A549 (cell line): ENCODE measurements around the gene RABGAP1. TPM values are rescaled to one million over a fixed set of nuclear protein-coding genes. Genes with fewer than 3 reads are reported as not detected.

Experiments used
- ATAC-seq, 2 experiments: fragments of 200-7000 bp in 1 of 2; fragments of >200 bp in 1 of 2; cut with Nextera tagmentation in 1 of 2; cut with Tn5 transposase in 1 of 2; 3 replicates each; pipeline versions ENCODE4 v1.8.0 to v1.9.1; 2018 to 2020; ENCODE audit warnings: mild to moderate bottlenecking in 1 of 2, moderate library complexity in 1 of 2
- CTCF ChIA-PET: fragments of 300-600 bp; sonication (Branson Sonifier 250); formaldehyde crosslinking; extraction: SDS; loops from one replicate; lab custom pipeline; 2021; ENCODE audit warnings: antibody characterized with exemption, inconsistent platforms; lab: Yijun Ruan, JAX
- POLR2A ChIA-PET: fragments of 350-600 bp; formaldehyde crosslinking; extraction: SDS; loops from one replicate; lab custom pipeline; 2021; ENCODE audit warnings: antibody characterized with exemption, inconsistent platforms; lab: Yijun Ruan, JAX
- DNase-seq, 2 experiments: peaks; one replicate each; pipeline versions ENCODE4 v3.0.0 to v3.0.0-alpha.2; 2011 to 2016; ENCODE audit warnings: low read depth in 1 of 2, low spot score in 1 of 2
- FAIRE-seq: peaks from 2 replicates; lab custom pipeline; 2011; peaks lifted over from hg19 to GRCh38; lab: Jason Lieb, UNC
- H3K27ac ChIP-seq, 2 experiments: fragments of >200 bp; sonication (Bioruptor Twin); formaldehyde crosslinking; 3 replicates each; pipeline ENCODE4 v1.5.1; 2016 to 2017
- H3K4me1 ChIP-seq: fragments of >200 bp; sonication (Bioruptor Twin); formaldehyde crosslinking; 3 replicates; pipeline ENCODE4 v1.6.1; 2016
- H3K4me2 ChIP-seq: fragments of >200 bp; sonication (Bioruptor Twin); formaldehyde crosslinking; 3 replicates; pipeline ENCODE4 v1.6.1; 2016
- H3K4me3 ChIP-seq: fragments of >200 bp; sonication (Bioruptor Twin); formaldehyde crosslinking; 3 replicates; pipeline ENCODE4 v1.5.1; 2016
- H3K9me3 ChIP-seq: fragments of >200 bp; sonication (Bioruptor Twin); formaldehyde crosslinking; 3 replicates; pipeline ENCODE4 v1.6.1; 2016
- EHMT2 ChIP-seq: fragments of 200-600 bp; sonication (generic); IDR thresholded peaks from 2 replicates; pipeline ENCODE4 v1.6.1; 2016; ENCODE audit warnings: antibody characterized with exemption, low read depth, mild to moderate bottlenecking, moderate library complexity
- FOXS1 ChIP-seq: fragments of 250-450 bp; sonication (Bioruptor Pico); IDR thresholded peaks from 2 replicates; pipeline ENCODE4 v1.5.0; 2020; ENCODE audit warnings: mild to moderate bottlenecking, moderate library complexity
- GATA3 ChIP-seq: IDR thresholded peaks from 2 replicates; pipeline ENCODE4 v1.6.1; 2012; ENCODE audit warnings: borderline replicate concordance
- HDAC2 ChIP-seq: fragments of 200-600 bp; sonication (generic); IDR thresholded peaks from 2 replicates; pipeline ENCODE4 v1.6.1; 2016
- HES2 ChIP-seq: fragments of >200 bp; sonication (Bioruptor Twin); formaldehyde crosslinking; IDR thresholded peaks from 2 replicates; pipeline ENCODE4 v1.6.1; 2016
- HEYL ChIP-seq: fragments of 250-450 bp; sonication (Bioruptor Pico); IDR thresholded peaks from 2 replicates; pipeline ENCODE4 v1.8.0; 2021; ENCODE audit warnings: mild to moderate bottlenecking, moderate library complexity
- HOXA7 ChIP-seq: fragments of 250-450 bp; sonication (Bioruptor Pico); IDR thresholded peaks from 2 replicates; pipeline ENCODE4 v1.5.0; 2020; ENCODE audit warnings: mild to moderate bottlenecking, moderate library complexity
- HOXB5 ChIP-seq: fragments of 250-450 bp; sonication (Bioruptor Pico); IDR thresholded peaks from 2 replicates; pipeline ENCODE4 v1.5.0; 2020; ENCODE audit warnings: mild to moderate bottlenecking, moderate library complexity
- KDM1A ChIP-seq: fragments of 200-600 bp; sonication (generic); IDR thresholded peaks from 2 replicates; pipeline ENCODE4 v1.6.1; 2016; ENCODE audit warnings: low read depth, mild to moderate bottlenecking
- MAX ChIP-seq: IDR thresholded peaks from 2 replicates; pipeline ENCODE4 v1.6.1; 2012
- NR3C1 ChIP-seq: fragments of >200 bp; sonication (Bioruptor Twin); formaldehyde crosslinking; IDR thresholded peaks from 3 replicates; pipeline ENCODE4 v1.6.1; 2017
- RAD21 ChIP-seq, 2 experiments: fragments of >200 bp in 1 of 2; sonication (Bioruptor Twin) in 1 of 2; formaldehyde crosslinking in 1 of 2; IDR thresholded peaks in 1 of 2; conservative IDR thresholded peaks in 1 of 2; 2 replicates in 1 of 2; 3 replicates in 1 of 2; pipeline ENCODE4 v1.6.1; 2012 to 2018; ENCODE audit warnings: inconsistent platforms in 1 of 2
- RARB ChIP-seq: fragments of 250-450 bp; sonication (Bioruptor Pico); IDR thresholded peaks from 2 replicates; pipeline ENCODE4 v1.8.0; 2021; ENCODE audit warnings: mild to moderate bottlenecking, moderate library complexity
- REST ChIP-seq: fragments of 200-600 bp; sonication (generic); IDR thresholded peaks from 2 replicates; pipeline ENCODE4 v1.6.1; 2016; ENCODE audit warnings: antibody characterized with exemption, mild to moderate bottlenecking, moderate library complexity
- RFX5 ChIP-seq: fragments of 450-650 bp; IDR thresholded peaks from 2 replicates; pipeline ENCODE4 v1.7.1; 2014; ENCODE audit warnings: antibody characterized with exemption, mild to moderate bottlenecking, moderate library complexity
- RNF2 ChIP-seq: fragments of 200-600 bp; sonication (generic); IDR thresholded peaks from 2 replicates; pipeline ENCODE4 v1.6.1; 2016; ENCODE audit warnings: low read depth, mild to moderate bottlenecking, antibody characterized with exemption, moderate library complexity, borderline replicate concordance
- SMC3 ChIP-seq: fragments of >200 bp; sonication (Bioruptor Twin); formaldehyde crosslinking; IDR thresholded peaks from 3 replicates; pipeline ENCODE4 v1.6.1; 2018; ENCODE audit warnings: inconsistent platforms
- SREBF2 ChIP-seq: fragments of 450-650 bp; IDR thresholded peaks from 2 replicates; pipeline ENCODE4 v1.6.1; 2014; ENCODE audit warnings: mild to moderate bottlenecking, moderate library complexity
- ZFP36 ChIP-seq: fragments of 450-650 bp; IDR thresholded peaks from 2 replicates; pipeline ENCODE4 v1.6.1; 2014; ENCODE audit warnings: borderline replicate concordance; ENCODE audit not compliant: partially characterized antibody
- ZNF302 ChIP-seq: fragments of 250-450 bp; sonication (Bioruptor Pico); IDR thresholded peaks from 2 replicates; pipeline ENCODE4 v1.9.0; 2021; ENCODE audit warnings: inconsistent platforms, mild to moderate bottlenecking, moderate library complexity
- WGBS: methylation state at CpG from one replicate; pipeline ENCODE4 v1.1.6; 2017; ENCODE audit errors: missing lambda C conversion rate; 5-methylcytosine and 5-hydroxymethylcytosine counted together
- polyA plus RNA-seq, 4 experiments: library from polyadenylated mRNA; depleted of rRNA in 3 of 4; stranded (reverse); fragments of >200 nt; fragmentation: RNase III in 1 of 4; extraction: RNeasy Plus Mini Kit Qiagen cat#74134 plus additional on column Dnase treatment in 1 of 4; gene quantifications; 2 replicates in 3 of 4; 3 replicates in 1 of 4; pipeline ENCODE4 v1.2.3, GENCODE V29; 2011 to 2017

The RABGAP1 gene
- polyA plus RNA-seq, 2 of the 4 experiments (the other 2 are of a cell fraction): 17.5 to 39.9 TPM

GRCh38 chr9:123028136-123028535 lies 87.3 kb downstream of the RABGAP1 start:
- Histone ChIP-seq H3K4me3 (no peak overlapping the region), H3K9me3 (no peaks in the 10 kb centered on the region)
- POLR2A ChIA-PET: no interaction called here
- TF ChIP-seq HOXB5: no peak
- TF ChIP-seq NR3C1: no peak
- TF ChIP-seq RNF2: no peak
- TF ChIP-seq ZFP36: no peak
- no peak for TF ChIP-seq FOXS1
- TF ChIP-seq RAD21 (conservative IDR thresholded peaks at IDR 0.05 in 1 of 2, IDR thresholded peaks at IDR 0.05 in 1 of 2): no peak
- TF ChIP-seq RARB (CRISPR knock-in tag): no peak
- no peak for TF ChIP-seq EHMT2
- TF ChIP-seq GATA3: no peak
- TF ChIP-seq, all 56 proteins: peak for 0
- CTCF ChIA-PET: no interaction called here
- ATAC-seq: no peak
- FAIRE-seq: no peak
- no peak overlapping the region for H3K4me2 ChIP-seq
- DNase-seq: no peak
- no peak overlapping the region for H3K27ac ChIP-seq
- H3K4me1 ChIP-seq: no peaks in the 10 kb centered on the region

GRCh38 chr9:123028973-123029372 lies 88.2 kb downstream of the RABGAP1 start:
- no peak for FAIRE-seq
- no peaks in the 10 kb centered on the region for H3K4me1 ChIP-seq
- 93% methylated on average over 3 of the region's 3 CpGs for WGBS

GRCh38 chr9:123031963-123032362 lies 91.1 kb downstream of the RABGAP1 start:
- DNase-seq: no peak
- FAIRE-seq: no peak
- WGBS: 93% methylated on average over 1 of the region's 1 CpG
- Histone ChIP-seq H3K4me3 (no peak overlapping the region), H3K27ac (no peak overlapping the region), H3K4me1 (no peaks in the 10 kb centered on the region), H3K9me3 (no peaks in the 10 kb centered on the region), H3K4me2 (no peak overlapping the region)
- ChIA-PET CTCF (no interaction called here), POLR2A (no interaction called here)
- no peak for TF ChIP-seq HDAC2
- no peak for ATAC-seq

More at GRCh38 chr9:123028973-123029372, 88.2 kb downstream of the RABGAP1 start:
- Histone ChIP-seq H3K9me3 (no peaks in the 10 kb centered on the region), H3K27ac (no peak overlapping the region), H3K4me3 (no peak overlapping the region), H3K4me2 (no peak overlapping the region)
- ChIA-PET CTCF (interaction anchor here (1.6 kb wide), 1 partner anchor 38 kb away, joined by 3 read pairs; no protein-coding TSS in a partner anchor), POLR2A (no interaction called here)
- ATAC-seq: no peak
- no peak for DNase-seq
- TF ChIP-seq SREBF2: no peak
- no peak for TF ChIP-seq HOXA7 (CRISPR knock-in tag)
- no peak for TF ChIP-seq MAX
- no peak for TF ChIP-seq SMC3
- TF ChIP-seq HEYL (CRISPR knock-in tag): no peak
- TF ChIP-seq HES2: no peak
- no peak for TF ChIP-seq REST
- no peak for TF ChIP-seq ZNF302
- no peak for TF ChIP-seq KDM1A
- TF ChIP-seq RARB (CRISPR knock-in tag): no peak
- no peak for TF ChIP-seq HOXB5
- TF ChIP-seq RFX5: no peak
